SK-N-SH (cell line): Measurements from ENCODE around the gene PRKG1. TPM values are rescaled to one million over a fixed set of nuclear protein-coding genes. Genes with fewer than 3 reads are reported as not detected.

Source experiments
- CTCF ChIA-PET: fragments of 300-600, 350-600 bp; formaldehyde crosslinking; extraction: SDS; loops from one replicate; lab custom pipeline; 2021; lab: Yijun Ruan, JAX
- POLR2A ChIA-PET: fragments of 350-600 bp; sonication (Branson Sonifier 250); formaldehyde crosslinking; extraction: SDS; loops from one replicate; lab custom pipeline; 2020; ENCODE audit warnings: antibody characterized with exemption, inconsistent platforms; lab: Yijun Ruan, JAX
- DNase-seq: peaks from one replicate; pipeline ENCODE4 v3.0.0; 2012
- H2AFZ ChIP-seq: fragments of 200-600 bp; sonication (generic); 2 replicates; pipeline ENCODE4 v1.8.1; 2016; ENCODE audit warnings: antibody characterized with exemption, mild to moderate bottlenecking, low read depth
- H3F3A ChIP-seq: fragments of 200-600 bp; sonication (generic); replicated peaks from 2 replicates; pipeline ENCODE3; 2016; ENCODE audit warnings: antibody characterized with exemption, mild to moderate bottlenecking; ENCODE audit not compliant: insufficient read depth
- H3K27ac ChIP-seq, 2 experiments: fragments of 200-500 bp in 1 of 2; fragments of 200-600 bp in 1 of 2; sonication (Bioruptor generic) in 1 of 2; sonication (generic), shearing (Covaris generic) in 1 of 2; 2 replicates each; pipeline versions ENCODE4 v1.5.1 to v1.6.1; 2014 to 2016; ENCODE audit warnings: low read depth in 2 of 2, inconsistent platforms in 1 of 2, low read length in 1 of 2, mild to moderate bottlenecking in 1 of 2, mixed read lengths in 1 of 2
- H3K27me3 ChIP-seq: fragments of 200-600 bp; sonication (generic), shearing (Covaris generic); 2 replicates; pipeline ENCODE4 v1.6.1; 2016; ENCODE audit warnings: mixed run types; ENCODE audit not compliant: insufficient read depth
- H3K36me3 ChIP-seq, 2 experiments: fragments of 200-500 bp in 1 of 2; fragments of 200-600 bp in 1 of 2; sonication (Bioruptor generic) in 1 of 2; sonication (generic) in 1 of 2; replicated peaks in 1 of 2; 2 replicates each; pipeline versions ENCODE3 to v1.5.1; 2014 to 2016; ENCODE audit warnings: low read length in 1 of 2, mild to moderate bottlenecking in 1 of 2; ENCODE audit not compliant: insufficient read depth in 2 of 2, control insufficient read depth in 1 of 2
- H3K4me1 ChIP-seq, 2 experiments: fragments of 200-500 bp in 1 of 2; fragments of 200-600 bp in 1 of 2; sonication (Bioruptor generic) in 1 of 2; sonication (generic), shearing (Covaris generic) in 1 of 2; 2 replicates each; pipeline versions ENCODE4 v1.5.1 to v1.6.1; 2014 to 2016; ENCODE audit warnings: low read depth in 1 of 2, low read length in 1 of 2, mixed run types in 1 of 2; ENCODE audit not compliant: insufficient read depth in 2 of 2, control insufficient read depth in 1 of 2
- H3K4me2 ChIP-seq: fragments of 200-600 bp; sonication (generic), shearing (Covaris generic); 2 replicates; pipeline ENCODE4 v1.6.1; 2017; ENCODE audit warnings: mixed run types
- H3K4me3 ChIP-seq, 2 experiments: fragments of 200-500 bp in 1 of 2; fragments of 200-600 bp in 1 of 2; sonication (Bioruptor generic) in 1 of 2; sonication (generic), shearing (Covaris generic) in 1 of 2; 2 replicates each; pipeline versions ENCODE4 v1.5.1 to v1.8.1; 2014 to 2016; ENCODE audit warnings: low read depth in 2 of 2, inconsistent platforms in 1 of 2, low read length in 1 of 2, mild to moderate bottlenecking in 1 of 2, mixed read lengths in 1 of 2, moderate library complexity in 1 of 2
- H3K79me2 ChIP-seq: fragments of 200-600 bp; sonication (generic); 2 replicates; pipeline ENCODE4 v1.8.1; 2017; ENCODE audit warnings: mild to moderate bottlenecking; ENCODE audit not compliant: insufficient read depth
- H3K9ac ChIP-seq: fragments of 200-600 bp; sonication (generic); 2 replicates; pipeline ENCODE4 v1.6.1; 2017; ENCODE audit warnings: mixed run types
- H3K9me2 ChIP-seq: fragments of 200-600 bp; sonication (generic); 2 replicates; pipeline ENCODE4 v1.6.1; 2017; ENCODE audit warnings: mixed run types
- H3K9me3 ChIP-seq: fragments of 200-600 bp; sonication (generic); 2 replicates; pipeline ENCODE4 v1.6.1; 2017; ENCODE audit warnings: mixed run types, mild to moderate bottlenecking, moderate library complexity
- H4K20me1 ChIP-seq: fragments of 200-600 bp; sonication (generic); 2 replicates; pipeline ENCODE4 v1.6.1; 2017; ENCODE audit warnings: mild to moderate bottlenecking, mixed run types; ENCODE audit not compliant: insufficient read depth
- CTCF ChIP-seq: fragments of 200-600 bp; sonication (generic); IDR thresholded peaks from 2 replicates; pipeline ENCODE4 v1.6.1; 2017; ENCODE audit warnings: antibody characterized with exemption, mild to moderate bottlenecking, moderate library complexity
- EP300 ChIP-seq, 2 experiments: IDR thresholded peaks; 2 replicates each; pipeline versions ENCODE4 v1.4.0 to v1.6.1; 2012; ENCODE audit warnings: borderline replicate concordance in 1 of 2, low read depth in 1 of 2, low read length in 1 of 2
- EZH2phosphoT487 ChIP-seq: fragments of 200-600 bp; sonication (generic); IDR thresholded peaks from 2 replicates; pipeline ENCODE4 v1.6.1; 2017; ENCODE audit warnings: low read depth, mixed run types, mild to moderate bottlenecking, antibody characterized with exemption, moderate library complexity, borderline replicate concordance
- FOXM1 ChIP-seq: IDR thresholded peaks from 2 replicates; pipeline ENCODE4 v1.4.0; 2012; ENCODE audit warnings: low read depth, mild to moderate bottlenecking
- GABPA ChIP-seq: IDR thresholded peaks from 2 replicates; pipeline ENCODE4 v1.4.0; 2012; ENCODE audit warnings: low read depth, mild to moderate bottlenecking
- GATA2 ChIP-seq: sonication (generic); formaldehyde crosslinking; IDR thresholded peaks from 2 replicates; pipeline ENCODE4 v1.5.0; 2020; ENCODE audit warnings: mild to moderate bottlenecking, missing genetic modification reagents
- JUND ChIP-seq: IDR thresholded peaks from 2 replicates; pipeline ENCODE4 v1.4.0; 2012
- MAX ChIP-seq: IDR thresholded peaks from 2 replicates; pipeline ENCODE4 v1.4.0; 2012; ENCODE audit warnings: low read depth
- MEF2A ChIP-seq: IDR thresholded peaks from 2 replicates; pipeline ENCODE4 v1.4.0; 2012; ENCODE audit warnings: low read depth, borderline replicate concordance
- MXI1 ChIP-seq: IDR thresholded peaks from 2 replicates; pipeline ENCODE4 v1.6.1; 2012; ENCODE audit warnings: mild to moderate bottlenecking, low read depth, low read length, improper control_type of control experiment
- NFIC ChIP-seq: IDR thresholded peaks from 2 replicates; pipeline ENCODE4 v1.4.0; 2012; ENCODE audit warnings: borderline replicate concordance
- POLR2AphosphoS5 ChIP-seq: IDR thresholded peaks from 2 replicates; pipeline ENCODE4 v1.6.1; 2012; ENCODE audit warnings: low read depth, low read length
- RAD21 ChIP-seq: IDR thresholded peaks from 2 replicates; pipeline ENCODE4 v1.6.1; 2012; ENCODE audit warnings: mild to moderate bottlenecking, low read length
- RFX5 ChIP-seq: IDR thresholded peaks from 2 replicates; pipeline ENCODE4 v1.6.1; 2012; ENCODE audit warnings: mild to moderate bottlenecking, improper control_type of control experiment, low read length
- USF1 ChIP-seq: IDR thresholded peaks from 2 replicates; pipeline ENCODE4 v1.4.0; 2012; ENCODE audit warnings: low read depth, borderline replicate concordance
- USF2 ChIP-seq: fragments of 150-350 bp; IDR thresholded peaks from 2 replicates; pipeline ENCODE4 v1.6.1; 2017; ENCODE audit warnings: antibody characterized with exemption, low read length, low read depth, borderline replicate concordance
- YY1 ChIP-seq: IDR thresholded peaks from 2 replicates; pipeline ENCODE4 v1.4.0; 2012; ENCODE audit warnings: low read depth, mild to moderate bottlenecking
- whole genome bisulfite sequencing: methylation state at CpG from one replicate; pipeline ENCODE4 v1.1.6; 2017; ENCODE audit warnings: low lambda C conversion rate; 5-methylcytosine and 5-hydroxymethylcytosine counted together
- polyA plus RNA-seq, 3 experiments: library from polyadenylated mRNA; depleted of rRNA; stranded (reverse); fragments of >200 nt; gene quantifications; 2 replicates each; pipeline ENCODE4 v1.2.3, GENCODE V29; 2012

The PRKG1 gene
- polyA plus RNA-seq, 1 of the 3 experiments (the other 2 are of a cell fraction) = 4.1 TPM

GRCh38 chr10:51139176-51139575 lies 64.9 kb downstream of the PRKG1 start:
- no peaks in the 10 kb centered on the region for H3F3A ChIP-seq

GRCh38 chr10:51141010-51141409 lies 66.7 kb downstream of the PRKG1 start:
- Histone ChIP-seq H3K4me2 (no peak overlapping the region), H3F3A (no peaks in the 10 kb centered on the region), H3K9me2 (no peaks in the 10 kb centered on the region), H3K36me3 (no peaks in the 10 kb centered on the region), H3K9ac (no peak overlapping the region), H3K9me3 (no peaks in the 10 kb centered on the region), H2AFZ (no peak overlapping the region), H3K79me2 (no peaks in the 10 kb centered on the region), H3K27ac (no peak overlapping the region), H3K27me3 (no peaks in the 10 kb centered on the region), H3K4me1 (no peaks in the 10 kb centered on the region; a peak in 1 of 4 replicates), H3K4me3 (no peak overlapping the region), H4K20me1 (no peaks in the 10 kb centered on the region)
- CTCF ChIA-PET = no interaction called here
- POLR2A ChIA-PET = no interaction called here
- DNase-seq = no peak
- TF ChIP-seq EZH2phosphoT487 (no peak), MEF2A (no peak), JUND (no peak), RFX5 (no peak), MAX (no peak), GABPA (no peak), FOXM1 (no peak), EP300 (IDR thresholded peaks at IDR 0.05; ENCODE audit: borderline replicate concordance in 1 of 2, low read depth in 1 of 2, low read length in 1 of 2) (no peak), POLR2AphosphoS5 (no peak), YY1 (no peak), CTCF (no peak), USF2 (no peak), NFIC (no peak), MXI1 (no peak), RAD21 (no peak), USF1 (no peak), GATA2 (no peak)
- 54% methylated on average over 2 of the region's 2 CpGs for WGBS

More at GRCh38 chr10:51139176-51139575, 64.9 kb downstream of the PRKG1 start:
- TF ChIP-seq RFX5 (no peak), NFIC (peak; percentile 57; the same call in 1 of the 2 replicates)
- H3K79me2 ChIP-seq = no peaks in the 10 kb centered on the region
- H3K27me3 ChIP-seq = no peaks in the 10 kb centered on the region
- CTCF ChIA-PET = no interaction called here
- no peak overlapping the region for H3K4me3 ChIP-seq
- no peak overlapping the region for H2AFZ ChIP-seq
- H3K4me2 ChIP-seq = no peak overlapping the region
- no peak overlapping the region for H3K27ac ChIP-seq
- no peaks in the 10 kb centered on the region for H3K36me3 ChIP-seq
- DNase-seq = no peak
- H3K4me1 ChIP-seq = no peaks in the 10 kb centered on the region; a peak in 1 of 4 replicates
- WGBS = 86% methylated on average over 1 of the region's 1 CpG
- H3K9ac ChIP-seq = no peak overlapping the region
- POLR2A ChIA-PET = no interaction called here
- H3K9me3 ChIP-seq = no peaks in the 10 kb centered on the region
- no peaks in the 10 kb centered on the region for H4K20me1 ChIP-seq
- no peaks in the 10 kb centered on the region for H3K9me2 ChIP-seq
